ENCODE measurements around the gene C1QL1.

The C1QL1 gene

DNA sequence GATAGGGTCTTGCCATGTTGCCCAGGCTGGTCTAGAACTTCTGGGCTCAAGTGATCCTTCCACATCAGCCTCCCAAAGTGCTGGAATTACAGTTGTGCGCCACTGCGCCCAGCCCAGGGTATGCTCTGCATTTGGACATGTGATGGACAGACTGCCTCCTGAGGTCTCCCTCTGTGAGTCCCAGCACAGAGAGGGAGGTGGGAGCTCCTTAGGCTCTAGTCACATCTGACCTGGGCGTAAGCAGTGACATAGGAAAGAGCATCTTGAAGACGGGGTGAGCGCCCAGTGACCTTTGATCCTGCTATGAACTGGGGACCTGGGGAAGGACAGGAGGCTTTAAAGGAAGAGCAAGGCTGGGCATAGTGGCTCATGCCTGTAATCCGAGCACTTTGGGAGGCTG lies 50.6 kb downstream of the C1QL1 start:
- no peak for TF ChIP-seq CTCF (IDR thresholded peaks at IDR 0.05; ENCODE audit: low read depth, low read length, missing control alignments)
- no peak for DNase-seq (ENCODE audit: low read depth)
- H3K4me3 ChIP-seq (ENCODE audit: low read depth, low read length): no peak overlapping the region
- in situ Hi-C loops (cut with HindIII; ENCODE audit: low sequenced_read_pairs): no loop called here

GRCh38 chr17:44916781-44917241 lies 51.3 kb downstream of the C1QL1 start:
- no peak overlapping the region for H3K4me3 ChIP-seq (ENCODE audit: low read depth, low read length)
- peak; percentile 29 for TF ChIP-seq CTCF (IDR thresholded peaks at IDR 0.05; ENCODE audit: low read depth, low read length, missing control alignments)
- DNase-seq (ENCODE audit: low read depth): no peak
- in situ Hi-C loops (cut with HindIII; ENCODE audit: low sequenced_read_pairs): no loop called here

DNA sequence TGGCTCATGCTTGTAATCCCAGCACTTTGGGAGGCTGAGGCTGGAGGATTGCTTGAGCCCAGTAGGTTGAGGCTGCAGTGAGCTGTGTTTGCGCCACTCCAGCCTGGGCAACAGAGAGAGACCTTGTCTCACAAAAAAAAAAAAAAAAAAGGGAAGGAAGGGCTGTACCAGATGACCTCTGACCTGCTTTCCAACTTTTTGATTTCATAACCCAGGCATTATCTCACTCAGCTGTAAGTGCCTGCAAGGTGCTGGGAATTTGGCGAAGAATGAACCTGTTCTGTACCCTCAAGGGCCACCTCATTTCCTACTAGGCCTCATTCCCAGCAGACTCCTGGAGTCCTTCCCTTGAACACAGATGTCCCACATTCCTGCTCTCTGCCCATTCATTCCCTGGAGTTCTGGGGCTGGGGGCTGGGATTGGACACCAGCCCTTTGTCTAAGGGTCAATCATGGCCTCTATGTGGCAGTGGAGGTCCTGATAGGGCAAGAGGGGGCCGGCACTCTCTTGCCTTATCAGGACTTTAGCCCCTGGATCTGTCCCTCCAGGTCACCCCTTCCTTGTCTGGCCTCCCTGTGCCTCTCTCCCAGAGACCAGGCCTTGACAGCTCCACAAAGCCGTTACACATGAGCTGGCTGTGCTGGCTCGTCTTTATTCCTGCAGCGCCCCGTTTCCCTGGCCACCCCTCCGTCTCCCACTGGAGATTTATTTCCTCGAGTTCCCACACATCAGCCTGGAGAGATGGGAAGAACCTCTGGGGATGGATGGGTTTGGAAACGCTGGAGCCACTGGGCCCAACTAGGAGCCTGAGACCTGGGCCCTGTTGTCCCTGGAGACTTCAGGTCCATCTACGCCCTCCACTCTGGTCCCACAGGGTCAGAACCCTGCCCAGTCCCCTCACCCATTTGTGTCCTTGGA lies 52.0 kb downstream of the C1QL1 start:
- no peak overlapping the region for H3K4me3 ChIP-seq (ENCODE audit: low read depth, low read length)
- TF ChIP-seq CTCF (IDR thresholded peaks at IDR 0.05; ENCODE audit: low read depth, low read length, missing control alignments): no peak
- DNase-seq (ENCODE audit: low read depth): no peak
- in situ Hi-C loops (cut with HindIII; ENCODE audit: low sequenced_read_pairs): no loop called here

GRCh38 chr17:44915321-44915726 lies 52.8 kb downstream of the C1QL1 start, which contains the start of gene GFAP:
Gene GFAP, minus strand, starts transcription at chr17:44915500. Its CDS starts 14 bp downstream, at chr17:44915486.
- no peak within 1 kb of the TSS for H3K4me3 ChIP-seq (ENCODE audit: low read depth, low read length)
- in situ Hi-C loops (cut with HindIII; ENCODE audit: low sequenced_read_pairs): no loop called here
- TF ChIP-seq CTCF (IDR thresholded peaks at IDR 0.05; ENCODE audit: low read depth, low read length, missing control alignments): no peak
- no peak for DNase-seq (ENCODE audit: low read depth)

DNA sequence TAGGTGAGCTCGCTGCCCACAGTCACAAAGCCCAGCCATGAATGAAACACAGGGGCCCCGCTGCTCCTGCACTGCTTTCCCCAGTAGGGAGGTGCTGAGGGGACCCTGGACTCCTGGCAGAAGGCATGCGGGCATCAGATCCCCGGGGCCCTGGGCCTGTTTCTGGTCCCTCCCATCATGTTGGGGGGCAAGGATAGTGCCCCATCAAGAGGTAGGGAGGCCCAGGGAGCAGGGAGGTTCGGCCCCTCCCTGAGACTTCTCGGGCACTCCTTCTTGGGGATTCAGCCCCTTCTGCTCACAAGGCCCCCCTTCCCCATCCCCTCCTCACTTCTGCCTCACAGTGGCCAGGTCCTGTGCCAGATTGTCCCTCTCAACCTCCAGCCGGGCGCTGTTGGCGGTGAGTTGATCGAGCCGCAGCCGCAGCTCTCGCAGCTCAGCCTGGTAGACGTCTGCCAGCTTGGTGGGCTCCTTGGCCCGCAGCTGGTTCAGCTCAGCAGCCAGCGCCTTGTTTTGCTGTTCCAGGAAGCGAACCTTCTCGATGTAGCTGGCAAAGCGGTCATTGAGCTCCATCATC lies 53.3 kb downstream of the C1QL1 start:
- no peak for TF ChIP-seq CTCF (IDR thresholded peaks at IDR 0.05; ENCODE audit: low read depth, low read length, missing control alignments)
- in situ Hi-C loops (cut with HindIII; ENCODE audit: low sequenced_read_pairs): no loop called here
- DNase-seq (ENCODE audit: low read depth): no peak
- no peak overlapping the region for H3K4me3 ChIP-seq (ENCODE audit: low read depth, low read length)

- H3K4me3 ChIP-seq (ENCODE audit: low read depth, low read length): no peak overlapping the region
- TF ChIP-seq CTCF (IDR thresholded peaks at IDR 0.05; ENCODE audit: low read depth, low read length, missing control alignments): no peak
- DNase-seq (ENCODE audit: low read depth): no peak
- in situ Hi-C loops (cut with HindIII; ENCODE audit: low sequenced_read_pairs): no loop called here
Observed at GRCh38 chr17:44914148-44914547, 54.0 kb downstream of the C1QL1 start.

Measured in astrocyte of the cerebellum (primary cell).